Skeletal muscle satellite cell (primary cell): ENCODE data around the gene RABGAP1L.
"Not testable (repeated sequence)": the region's sequence is repeated elsewhere in the genome, so short reads cannot be mapped to it uniquely, and the experiment has no call there.

Source experiments
- H3K27me3 ChIP-seq: 2 replicates; pipeline ENCODE4 v1.7.0; 2013; ENCODE audit warnings: low read length; ENCODE audit not compliant: control insufficient read depth, insufficient read depth
- H3K36me3 ChIP-seq: 2 replicates; pipeline ENCODE4 v1.7.0; 2013; ENCODE audit warnings: mild to moderate bottlenecking, control low read depth, low read length; ENCODE audit not compliant: insufficient read depth
- H3K4me1 ChIP-seq: 2 replicates; pipeline ENCODE4 v1.7.0; 2013; ENCODE audit warnings: low read length; ENCODE audit not compliant: control insufficient read depth, insufficient read depth
- H3K4me2 ChIP-seq: 2 replicates; pipeline ENCODE4 v1.7.0; 2013; ENCODE audit warnings: mild to moderate bottlenecking, low read length
- H3K4me3 ChIP-seq: 2 replicates; pipeline ENCODE4 v1.7.0; 2013; ENCODE audit warnings: low read length
- H3K9ac ChIP-seq: 2 replicates; pipeline ENCODE4 v1.7.0; 2013; ENCODE audit warnings: mild to moderate bottlenecking, low read depth, low read length, moderate library complexity
- H3K9me3 ChIP-seq: replicated peaks from 2 replicates; pipeline ENCODE4 v1.7.0; 2013; ENCODE audit warnings: mild to moderate bottlenecking, control low read depth, low read length

The RABGAP1L gene

DNA sequence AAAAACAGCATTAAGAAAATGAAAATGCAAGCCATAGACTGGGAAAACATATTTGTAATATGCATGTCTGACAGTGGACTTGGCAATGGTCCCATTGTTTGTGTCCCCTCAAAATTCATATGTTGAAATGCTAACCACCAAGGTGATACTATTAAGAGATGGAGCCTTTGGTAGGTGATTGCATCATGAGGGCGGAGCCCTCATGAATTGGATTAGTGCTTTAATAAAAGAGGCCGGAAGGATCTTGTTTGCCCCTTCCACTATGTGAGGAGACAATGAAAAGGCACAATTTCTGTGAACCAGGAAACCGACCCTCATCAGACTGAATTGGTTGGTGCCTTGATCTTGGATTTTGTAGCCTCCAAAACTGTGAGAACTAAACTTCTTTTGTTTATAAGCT, 520.8 kb downstream of the RABGAP1L start:
- no peaks in the 10 kb centered on the region for H3K36me3 ChIP-seq
- no peak overlapping the region for H3K9ac ChIP-seq
- no peaks in the 10 kb centered on the region for H3K4me1 ChIP-seq

DNA sequence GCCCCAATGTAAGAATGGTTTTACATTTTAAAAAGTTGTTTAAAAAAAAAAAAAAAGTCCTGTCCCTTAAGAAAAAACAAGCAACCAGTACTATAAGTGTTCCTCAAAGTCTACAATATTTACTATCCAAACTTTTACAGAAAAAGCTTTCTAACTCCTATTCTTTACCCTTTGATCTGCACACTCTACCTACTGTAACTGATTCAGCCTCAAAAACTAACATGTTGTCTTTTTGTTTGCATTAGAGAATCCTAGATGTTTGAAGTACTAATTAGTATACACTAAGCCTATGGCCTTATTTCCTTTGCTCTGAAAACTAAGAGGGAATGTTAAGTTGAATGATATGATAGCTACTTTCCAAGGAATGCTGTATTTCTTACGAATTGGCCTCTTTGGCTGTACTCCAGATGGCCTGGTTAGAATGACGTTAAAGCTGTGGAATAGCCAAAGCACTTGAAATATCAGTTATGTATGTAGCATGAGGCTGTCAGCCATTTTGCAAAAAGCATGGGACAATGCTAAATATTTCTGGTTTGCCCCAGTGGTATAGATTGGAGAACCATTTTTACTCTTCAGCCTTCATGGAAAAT, 523.2 kb downstream of the RABGAP1L start:
- Histone ChIP-seq H3K9ac (no peak overlapping the region), H3K4me3 (no peak overlapping the region), H3K9me3 (no peaks in the 10 kb centered on the region), H3K27me3 (no peaks in the 10 kb centered on the region), H3K4me1 (no peaks in the 10 kb centered on the region), H3K36me3 (no peaks in the 10 kb centered on the region), H3K4me2 (no peak overlapping the region)

More for the DNA sequence above, 520.8 kb downstream of the RABGAP1L start:
- no peaks in the 10 kb centered on the region for H3K27me3 ChIP-seq
- H3K4me3 ChIP-seq: no peak overlapping the region
- no peaks in the 10 kb centered on the region for H3K9me3 ChIP-seq
- no peak overlapping the region for H3K4me2 ChIP-seq

DNA sequence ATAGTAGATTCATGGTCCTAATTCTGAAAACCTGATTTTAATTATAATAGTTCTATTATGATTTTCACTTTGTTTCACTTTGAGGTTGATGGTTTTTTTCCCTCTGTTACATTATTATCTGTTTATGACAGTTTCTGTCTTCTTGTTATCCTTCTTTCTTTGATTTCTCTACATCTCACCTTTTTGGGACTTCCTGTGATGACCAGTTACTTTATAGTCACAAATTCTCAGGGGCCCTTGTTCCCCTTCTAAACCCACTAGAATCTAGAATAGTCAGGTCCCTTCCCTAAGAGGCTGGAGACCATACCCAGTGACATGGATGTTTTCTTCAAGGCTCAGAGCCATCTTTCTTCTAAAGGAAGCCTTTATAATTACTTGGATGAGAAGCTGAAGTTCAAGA, 526.9 kb downstream of the RABGAP1L start:
- no peaks in the 10 kb centered on the region for H3K27me3 ChIP-seq
- H3K4me3 ChIP-seq: no peak overlapping the region
- H3K9ac ChIP-seq: no peak overlapping the region
- H3K4me2 ChIP-seq: no peak overlapping the region
- no peaks in the 10 kb centered on the region for H3K4me1 ChIP-seq
- no peaks in the 10 kb centered on the region for H3K9me3 ChIP-seq
- no peaks in the 10 kb centered on the region for H3K36me3 ChIP-seq

DNA sequence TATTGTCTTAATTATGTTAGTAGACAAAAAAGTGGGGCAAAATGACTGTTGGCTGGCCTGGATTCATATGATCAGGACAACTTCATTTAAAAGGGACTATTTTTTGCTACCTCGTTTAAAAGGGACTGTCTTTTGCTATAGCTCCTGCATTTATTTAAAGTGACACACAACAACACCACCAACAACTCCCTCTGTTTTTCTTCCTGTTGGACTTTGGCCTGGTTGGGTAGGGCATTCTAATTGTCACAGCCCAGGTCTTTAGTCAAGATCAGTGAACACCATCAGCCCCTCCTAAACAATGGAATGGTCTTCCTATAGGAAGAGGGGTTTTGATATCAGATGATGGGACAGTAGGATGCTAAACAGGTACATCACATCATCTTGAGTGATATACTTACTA, 530.2 kb downstream of the RABGAP1L start:
- Histone ChIP-seq H3K27me3 (no peaks in the 10 kb centered on the region), H3K4me1 (no peaks in the 10 kb centered on the region), H3K9ac (no peak overlapping the region), H3K4me3 (no peak overlapping the region), H3K4me2 (no peak overlapping the region), H3K36me3 (no peaks in the 10 kb centered on the region), H3K9me3 (no peaks in the 10 kb centered on the region)

DNA sequence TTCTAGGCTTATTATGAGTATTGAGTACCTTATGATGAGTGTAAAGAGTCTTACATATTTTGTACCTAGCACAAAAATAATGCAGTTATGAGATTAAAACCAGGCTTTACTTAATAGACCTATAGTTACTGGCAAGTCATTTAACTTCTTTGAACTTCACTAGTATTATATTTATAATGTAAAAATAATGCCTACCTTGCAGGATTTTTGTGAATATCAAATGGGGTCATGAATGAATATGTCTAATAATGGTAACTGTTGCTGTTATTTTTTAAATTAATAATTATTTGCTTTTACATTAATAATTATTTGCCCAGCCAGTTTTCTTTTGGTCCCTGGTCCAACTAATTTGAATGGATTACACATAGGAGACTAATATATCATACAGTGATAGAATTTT, 530.9 kb downstream of the RABGAP1L start:
- H3K9me3 ChIP-seq: no peaks in the 10 kb centered on the region
- no peak overlapping the region for H3K4me2 ChIP-seq
- H3K27me3 ChIP-seq: no peaks in the 10 kb centered on the region
- H3K36me3 ChIP-seq: no peaks in the 10 kb centered on the region
- no peak overlapping the region for H3K9ac ChIP-seq
- no peak overlapping the region for H3K4me3 ChIP-seq
- no peaks in the 10 kb centered on the region for H3K4me1 ChIP-seq

DNA sequence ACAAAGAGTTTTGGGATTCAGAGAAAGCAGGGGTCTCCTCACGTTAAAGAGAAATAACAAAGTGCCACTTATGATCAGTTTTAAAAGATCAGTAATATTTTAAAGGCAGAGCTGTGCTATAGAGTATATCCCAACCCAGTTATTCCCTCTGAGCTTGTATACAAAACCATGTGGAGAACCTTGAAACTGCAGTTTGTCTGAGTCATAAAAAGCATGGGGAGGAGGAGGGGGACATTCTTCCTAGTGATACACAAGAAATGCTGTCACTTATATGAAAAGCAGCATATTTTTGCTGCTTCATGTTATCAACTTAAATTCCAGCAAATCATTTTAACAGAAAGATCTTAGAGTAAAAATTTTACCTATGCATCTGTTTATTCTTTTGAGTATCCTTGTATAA, 533.0 kb downstream of the RABGAP1L start:
- Histone ChIP-seq H3K4me2 (no peak overlapping the region), H3K4me1 (no peaks in the 10 kb centered on the region), H3K4me3 (no peak overlapping the region)

DNA sequence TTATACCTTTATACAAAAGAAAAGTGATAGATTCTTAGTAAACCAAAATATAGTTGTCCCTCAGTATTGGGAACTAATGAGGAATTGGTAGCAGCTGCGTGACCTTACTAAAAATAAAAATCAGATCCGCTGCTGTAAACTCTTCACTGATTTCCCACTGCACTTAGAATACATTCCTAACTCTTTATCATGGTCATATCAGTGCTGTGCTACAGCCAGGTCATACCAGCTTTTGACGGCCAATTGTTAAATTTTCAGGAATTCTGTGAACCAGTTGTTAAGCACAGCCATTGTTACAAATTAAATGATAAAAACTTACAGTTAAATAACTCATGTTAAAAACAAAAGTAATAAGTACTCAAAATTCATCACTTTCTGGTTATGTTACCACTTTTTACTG, 533.8 kb downstream of the RABGAP1L start:
- no peak overlapping the region for H3K4me2 ChIP-seq
- no peak overlapping the region for H3K9ac ChIP-seq
- H3K4me3 ChIP-seq: no peak overlapping the region
- H3K36me3 ChIP-seq: no peaks in the 10 kb centered on the region
- H3K4me1 ChIP-seq: no peaks in the 10 kb centered on the region
- no peaks in the 10 kb centered on the region for H3K27me3 ChIP-seq
- no peaks in the 10 kb centered on the region for H3K9me3 ChIP-seq

More for the DNA sequence above, 533.0 kb downstream of the RABGAP1L start:
- no peak overlapping the region for H3K9ac ChIP-seq
- H3K9me3 ChIP-seq: no peaks in the 10 kb centered on the region
- H3K27me3 ChIP-seq: no peaks in the 10 kb centered on the region
- H3K36me3 ChIP-seq: no peaks in the 10 kb centered on the region

DNA sequence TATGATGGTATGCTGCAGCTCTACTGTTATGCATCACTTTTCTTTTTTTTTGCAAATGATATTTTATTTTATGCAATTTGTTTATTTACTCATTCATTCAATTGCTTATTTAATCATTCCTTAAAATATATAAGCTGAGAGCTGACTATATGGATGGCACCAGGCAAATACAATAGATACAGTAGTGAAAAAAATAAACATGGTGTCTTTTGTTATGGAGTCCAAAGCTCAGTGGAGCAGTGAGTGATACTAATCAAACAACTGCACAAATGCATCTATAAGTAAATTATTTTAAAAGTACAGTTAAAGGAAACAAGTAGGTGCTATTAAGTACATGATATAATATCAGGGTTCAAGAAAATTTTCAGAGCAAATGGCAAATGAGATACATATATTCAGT, 534.2 kb downstream of the RABGAP1L start:
- H3K4me1 ChIP-seq, H3K27me3 ChIP-seq, H3K9me3 ChIP-seq, H3K36me3 ChIP-seq, H3K4me2 ChIP-seq, H3K9ac ChIP-seq, H3K4me3 ChIP-seq: not testable (repeated sequence)

DNA sequence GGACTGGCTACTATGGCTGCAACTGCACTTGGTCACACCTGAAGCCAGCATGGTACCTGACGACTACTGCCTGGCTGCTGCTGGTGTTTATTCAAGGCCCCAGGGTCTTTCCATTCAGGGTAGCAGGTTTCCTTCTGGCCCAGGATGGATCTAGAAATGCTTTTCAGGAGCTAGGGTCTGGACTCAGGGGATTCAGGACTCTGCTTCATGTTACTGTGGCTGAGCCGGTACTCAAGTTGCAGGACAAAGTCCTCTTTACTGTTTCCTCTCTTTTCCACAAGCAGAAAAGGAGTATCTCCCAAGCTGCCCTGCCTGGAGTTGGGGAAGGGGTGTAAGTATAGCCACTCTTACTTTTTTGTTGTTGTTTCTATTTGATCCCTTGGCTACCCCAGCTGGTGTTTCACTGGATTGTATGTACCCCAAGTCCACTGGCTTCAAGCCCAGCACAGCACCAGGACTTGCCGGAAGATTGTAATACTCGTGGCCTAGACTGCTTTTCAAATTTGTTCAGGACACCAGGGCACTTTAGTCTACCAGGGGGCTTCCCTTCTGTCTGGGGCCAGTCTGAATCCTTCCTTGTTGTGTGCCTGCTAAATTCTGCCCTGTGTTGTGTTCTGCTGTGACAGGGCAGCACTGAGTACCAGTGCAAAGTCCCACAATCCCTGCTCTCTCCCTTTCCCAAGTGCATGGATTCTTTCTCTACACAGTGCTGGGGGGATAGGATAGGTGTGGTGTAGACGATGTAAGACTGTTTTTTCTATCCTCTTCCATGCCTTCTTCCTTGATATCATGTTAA, 536.9 kb downstream of the RABGAP1L start:
- Histone ChIP-seq H3K4me3 (no peak overlapping the region), H3K4me1 (no peaks in the 10 kb centered on the region), H3K27me3 (no peaks in the 10 kb centered on the region), H3K36me3 (no peaks in the 10 kb centered on the region), H3K9ac (no peak overlapping the region), H3K4me2 (no peak overlapping the region), H3K9me3 (no peaks in the 10 kb centered on the region)

DNA sequence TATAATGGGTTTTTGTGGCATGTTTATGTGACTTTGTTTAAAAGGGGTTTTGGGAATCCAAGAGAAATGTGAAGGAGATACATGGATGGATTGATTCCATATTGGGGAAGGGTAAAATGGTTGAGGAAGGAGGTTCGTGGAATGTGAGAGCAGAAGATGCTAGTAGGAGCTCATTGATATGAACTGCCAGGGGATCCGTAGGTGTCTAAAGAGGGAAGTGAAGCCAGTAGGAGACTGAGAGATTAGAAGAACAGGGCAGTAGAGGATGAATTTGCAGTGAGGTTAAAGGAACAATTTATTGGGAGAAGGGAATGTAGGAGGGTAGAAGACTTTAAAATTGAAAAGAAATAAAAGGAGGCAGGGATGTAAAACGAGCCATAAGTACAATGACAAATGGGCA, 541.0 kb downstream of the RABGAP1L start:
- Histone ChIP-seq H3K9ac (no peak overlapping the region), H3K36me3 (no peaks in the 10 kb centered on the region), H3K27me3 (no peaks in the 10 kb centered on the region), H3K4me2 (no peak overlapping the region), H3K4me1 (no peaks in the 10 kb centered on the region), H3K9me3 (no peaks in the 10 kb centered on the region), H3K4me3 (no peak overlapping the region)

DNA sequence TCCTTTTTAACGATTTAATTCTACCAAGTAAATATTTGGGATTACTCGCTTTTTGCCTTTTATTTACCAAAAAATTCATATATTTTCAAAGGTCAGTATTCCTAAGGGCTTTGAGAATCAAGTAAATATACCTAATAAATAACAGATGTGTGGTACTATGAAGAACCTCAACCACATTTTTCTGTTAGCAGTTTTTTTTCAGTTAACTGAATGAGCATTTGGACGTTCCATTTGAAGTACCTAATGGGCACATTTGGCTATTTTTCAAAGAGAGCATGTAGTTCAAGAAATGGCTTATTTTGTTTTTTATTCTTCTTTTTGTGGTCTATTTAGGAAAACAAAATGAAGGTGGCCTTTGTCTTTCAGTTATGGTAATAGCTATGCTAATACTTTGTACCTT, 541.5 kb downstream of the RABGAP1L start:
- no peak overlapping the region for H3K9ac ChIP-seq
- H3K9me3 ChIP-seq: no peaks in the 10 kb centered on the region
- H3K4me3 ChIP-seq: no peak overlapping the region
- H3K4me2 ChIP-seq: no peak overlapping the region
- no peaks in the 10 kb centered on the region for H3K27me3 ChIP-seq
- no peaks in the 10 kb centered on the region for H3K36me3 ChIP-seq
- H3K4me1 ChIP-seq: no peaks in the 10 kb centered on the region

DNA sequence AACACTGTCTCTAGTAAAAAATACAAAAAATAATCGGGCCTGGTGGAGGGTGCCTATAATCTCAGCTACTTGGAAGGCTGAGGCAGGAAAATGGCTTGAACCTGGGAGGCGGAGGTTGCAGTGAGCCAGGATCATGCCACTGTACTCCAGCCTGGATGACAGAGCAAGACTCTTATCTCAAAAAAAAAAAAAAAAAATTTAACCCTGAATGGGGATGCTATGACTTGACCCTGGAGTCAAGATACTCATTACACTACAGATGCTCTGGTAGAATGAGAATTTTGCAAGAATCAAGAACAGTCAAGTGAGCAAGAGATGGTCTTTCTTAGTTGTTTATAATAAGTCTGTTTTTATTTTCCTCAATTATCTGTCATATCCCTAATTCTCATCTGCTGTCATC, 542.2 kb downstream of the RABGAP1L start:
- Histone ChIP-seq H3K4me2 (no peak overlapping the region), H3K36me3 (no peaks in the 10 kb centered on the region), H3K9me3 (no peaks in the 10 kb centered on the region), H3K9ac (no peak overlapping the region), H3K4me3 (no peak overlapping the region), H3K27me3 (no peaks in the 10 kb centered on the region), H3K4me1 (no peaks in the 10 kb centered on the region)
